GM06990 (cell line): ENCODE data around the gene FOXD4L5.
"Not testable (repeated sequence)": the region's sequence is repeated elsewhere in the genome, so short reads cannot be mapped to it uniquely, and the experiment has no call there.

ENCODE experiments used
- DNase-seq: peaks from one replicate; pipeline ENCODE4 v3.0.0-alpha.2; 2011; ENCODE audit not compliant: insufficient read length; ENCODE audit errors: extremely low read depth
- H3K27me3 ChIP-seq: replicated peaks from 2 replicates; pipeline ENCODE4 v1.6.0; 2011; ENCODE audit warnings: low read length; ENCODE audit not compliant: control insufficient read depth, insufficient read depth
- H3K36me3 ChIP-seq: 2 replicates; pipeline ENCODE4 v1.5.1; 2011; ENCODE audit warnings: low read length; ENCODE audit not compliant: control insufficient read depth, insufficient read depth
- H3K4me3 ChIP-seq: replicated peaks from 2 replicates; pipeline ENCODE4 v1.5.1; 2011; ENCODE audit warnings: low read depth, mild to moderate bottlenecking, control low read depth, low read length

Gene FOXD4L5

GRCh38 chr9:65285109-65285508, at the start of gene FOXD4L5:
TSS of gene FOXD4L5 (minus strand) at chr9:65285209. CDS start at chr9:65284377, 832 bp downstream.
- H3K36me3 ChIP-seq, H3K4me3 ChIP-seq, DNase-seq, H3K27me3 ChIP-seq: not testable (repeated sequence)

GRCh38 chr9:65283943-65284342, 1.1 kb downstream of the FOXD4L5 start:
- not testable (repeated sequence) for H3K36me3 ChIP-seq, DNase-seq, H3K27me3 ChIP-seq, H3K4me3 ChIP-seq

- not testable (repeated sequence) for H3K27me3 ChIP-seq, H3K36me3 ChIP-seq, DNase-seq, H3K4me3 ChIP-seq
These were observed 2.0 kb downstream of the FOXD4L5 start for GRCh38 chr9:65282976-65283375.
